GM21786 (cell line): ENCODE results near the gene ACR.

Source experiments
- ATAC-seq: cut with Tn5 transposase; IDR thresholded peaks from one replicate; pipeline ENCODE4 v1.9.1; 2021; ENCODE audit not compliant: unreplicated experiment

The ACR gene

GRCh38 chr22:50702821-50703725 is 34.9 kb upstream of the ACR start:
- no peak for ATAC-seq

GRCh38 chr22:50703726-50704509 is 34.1 kb upstream of the ACR start:
- no peak for ATAC-seq

- no peak for ATAC-seq
Measured at GRCh38 chr22:50704510-50705218, 33.3 kb upstream of the ACR start.

GRCh38 chr22:50705219-50705691 is 32.7 kb upstream of the ACR start:
- ATAC-seq: no peak

- no peak for ATAC-seq
Measured at GRCh38 chr22:50705851-50706351, 32.1 kb upstream of the ACR start.

- ATAC-seq: no peak
Measured at GRCh38 chr22:50706481-50707125, 31.4 kb upstream of the ACR start.

GRCh38 chr22:50708474-50708873 is 29.5 kb upstream of the ACR start:
- ATAC-seq: no peak

GRCh38 chr22:50708996-50709395 is 29.0 kb upstream of the ACR start:
- no peak for ATAC-seq

- no peak for ATAC-seq
Measured at GRCh38 chr22:50710221-50710620, 27.8 kb upstream of the ACR start.

GRCh38 chr22:50710886-50711285 is 27.1 kb upstream of the ACR start:
- ATAC-seq: no peak

- ATAC-seq: no peak
Measured at GRCh38 chr22:50711446-50712340, 26.3 kb upstream of the ACR start.

GRCh38 chr22:50712341-50713007 is 25.5 kb upstream of the ACR start:
- ATAC-seq: no peak

- no peak for ATAC-seq
Measured at GRCh38 chr22:50713008-50713385, 25.0 kb upstream of the ACR start.

GRCh38 chr22:50713571-50714056 is 24.4 kb upstream of the ACR start:
- ATAC-seq: no peak

GRCh38 chr22:50714150-50714549 is 23.9 kb upstream of the ACR start:
- no peak for ATAC-seq

GRCh38 chr22:50714631-50715179 is 23.3 kb upstream of the ACR start:
- ATAC-seq: no peak

- no peak for ATAC-seq
Measured at GRCh38 chr22:50715250-50715649, 22.8 kb upstream of the ACR start.

- ATAC-seq: no peak
Measured at GRCh38 chr22:50715776-50716175, 22.2 kb upstream of the ACR start.
